GM18867 (cell line): ENCODE results near the gene NBPF20.
"Not testable (repeated sequence)": the region's sequence is repeated elsewhere in the genome, so short reads cannot be mapped to it uniquely, and the experiment has no call there.

Experiments
- ATAC-seq: cut with Tn5 transposase; IDR thresholded peaks from one replicate; pipeline ENCODE4 v1.9.1; 2021; ENCODE audit warnings: mild to moderate bottlenecking, moderate library complexity; ENCODE audit not compliant: unreplicated experiment

The NBPF20 gene, protein sequence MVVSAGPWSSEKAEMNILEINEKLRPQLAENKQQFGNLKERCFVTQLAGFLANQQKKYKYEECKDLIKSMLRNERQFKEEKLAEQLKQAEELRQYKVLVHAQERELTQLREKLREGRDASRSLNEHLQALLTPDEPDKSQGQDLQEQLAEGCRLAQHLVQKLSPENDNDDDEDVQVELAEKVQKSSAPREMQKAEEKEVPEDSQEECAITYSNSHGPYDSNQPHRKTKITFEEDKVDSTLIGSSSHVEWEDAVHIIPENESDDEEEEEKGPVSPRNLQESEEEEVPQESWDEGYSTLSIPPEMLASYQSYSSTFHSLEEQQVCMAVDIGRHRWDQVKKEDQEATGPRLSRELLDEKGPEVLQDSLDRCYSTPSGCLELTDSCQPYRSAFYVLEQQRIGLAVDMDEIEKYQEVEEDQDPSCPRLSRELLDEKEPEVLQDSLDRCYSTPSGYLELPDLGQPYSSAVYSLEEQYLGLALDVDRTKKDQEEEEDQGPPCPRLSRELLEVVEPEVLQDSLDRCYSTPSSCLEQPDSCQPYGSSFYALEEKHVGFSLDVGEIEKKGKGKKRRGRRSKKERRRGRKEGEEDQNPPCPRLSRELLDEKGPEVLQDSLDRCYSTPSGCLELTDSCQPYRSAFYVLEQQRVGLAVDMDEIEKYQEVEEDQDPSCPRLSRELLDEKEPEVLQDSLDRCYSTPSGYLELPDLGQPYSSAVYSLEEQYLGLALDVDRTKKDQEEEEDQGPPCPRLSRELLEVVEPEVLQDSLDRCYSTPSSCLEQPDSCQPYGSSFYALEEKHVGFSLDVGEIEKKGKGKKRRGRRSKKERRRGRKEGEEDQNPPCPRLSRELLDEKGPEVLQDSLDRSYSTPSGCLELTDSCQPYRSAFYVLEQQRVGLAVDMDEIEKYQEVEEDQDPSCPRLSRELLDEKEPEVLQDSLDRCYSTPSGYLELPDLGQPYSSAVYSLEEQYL (N-terminal part only)

GRCh38 chr1:145425436-145426029 is at the start of gene NBPF20:
Gene NBPF20, minus strand, starts transcription at chr1:145425603. Its CDS starts 20,331 bp downstream, at chr1:145405272.
- peak; percentile 98 for ATAC-seq

DNA sequence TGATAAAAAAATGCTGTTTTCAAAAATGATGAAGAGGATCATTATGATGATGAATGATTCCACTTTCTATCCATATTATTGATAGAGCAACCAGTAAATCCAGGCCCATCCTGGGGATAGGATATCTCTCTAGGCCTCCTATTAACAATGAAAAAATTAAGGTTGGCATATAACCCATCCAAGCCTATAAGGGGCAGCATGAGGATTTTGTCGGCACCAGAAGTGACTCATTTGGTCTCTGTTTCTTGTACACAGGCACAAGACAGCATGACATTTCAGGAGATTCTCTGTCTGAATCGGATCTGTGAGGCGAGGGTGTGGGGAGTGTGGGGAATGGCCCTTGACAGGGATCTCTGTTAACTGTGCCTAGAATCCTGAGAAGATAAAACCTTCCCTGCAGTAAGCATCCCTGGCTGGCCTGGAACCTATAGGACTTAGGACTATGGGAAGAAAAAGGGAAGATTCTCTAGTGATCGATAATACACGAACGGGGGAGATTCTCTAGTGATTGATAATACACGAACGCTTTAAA is 49.5 kb upstream of the NBPF20 start:
- ATAC-seq: not testable (repeated sequence)

DNA sequence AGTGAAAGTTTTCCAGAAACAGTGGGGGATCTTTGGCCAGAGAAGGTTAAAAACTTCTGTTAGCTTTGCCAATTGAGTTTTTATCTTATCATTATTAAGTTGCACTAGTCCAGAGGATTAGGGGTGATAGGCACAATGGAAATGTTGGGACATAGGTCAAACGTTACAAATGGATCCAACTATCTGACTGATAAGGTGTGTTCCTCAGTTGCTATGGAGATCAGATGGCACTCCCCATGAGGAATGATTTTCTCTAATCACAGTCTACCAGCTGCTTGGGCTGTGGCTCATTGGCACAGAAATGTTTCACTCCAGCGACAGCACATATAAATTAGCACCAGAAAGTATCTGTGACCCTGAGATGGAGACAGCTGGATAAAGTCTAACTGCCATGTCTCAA is 47.3 kb upstream of the NBPF20 start:
- not testable (repeated sequence) for ATAC-seq

DNA sequence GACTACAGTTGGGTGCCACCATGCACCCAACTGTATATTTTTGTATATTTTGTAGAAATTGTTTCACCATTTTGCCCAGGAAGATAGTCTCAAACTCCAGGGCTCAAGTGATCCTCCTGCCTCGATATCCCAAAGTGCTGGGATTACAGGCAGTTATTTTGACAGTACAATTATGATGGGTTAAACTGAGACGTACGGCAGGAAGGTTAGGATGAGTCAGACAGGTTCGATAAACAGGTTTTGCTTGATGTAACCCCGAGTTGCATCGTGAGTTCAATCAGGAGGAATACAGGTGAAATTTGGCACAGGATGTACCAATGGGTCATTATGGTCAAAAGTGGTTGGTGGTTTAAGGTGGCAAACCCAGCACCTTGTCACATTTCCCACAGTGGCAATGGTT is 46.0 kb upstream of the NBPF20 start:
- ATAC-seq: not testable (repeated sequence)

GRCh38 chr1:145465405-145466144 is 40.2 kb upstream of the NBPF20 start:
- peak; percentile 85 for ATAC-seq

- peak; percentile 18 for ATAC-seq
These were observed 39.4 kb upstream of the NBPF20 start for GRCh38 chr1:145464708-145465336.

GRCh38 chr1:145464017-145464416 is 38.6 kb upstream of the NBPF20 start:
- not testable (repeated sequence) for ATAC-seq

DNA sequence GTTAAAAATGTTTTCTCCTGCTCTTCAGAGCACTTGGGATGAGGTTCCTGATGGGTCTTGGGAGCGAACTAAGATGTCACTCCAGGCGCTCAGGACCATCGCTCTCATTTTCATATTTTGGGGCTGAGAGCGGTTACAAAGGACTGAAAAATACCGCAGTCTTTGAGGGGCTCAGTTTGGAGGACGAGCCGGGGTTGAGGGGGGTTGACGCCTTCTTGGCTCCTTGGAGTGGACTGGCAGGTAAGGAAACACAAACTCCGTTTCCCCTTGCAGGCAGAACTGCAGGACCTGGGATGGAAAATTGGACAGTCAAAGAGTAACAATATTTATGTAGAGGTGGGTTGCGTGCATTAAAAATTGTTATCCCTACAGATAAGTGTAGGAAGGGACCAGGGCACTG is 35.3 kb upstream of the NBPF20 start:
- ATAC-seq: not testable (repeated sequence)

DNA sequence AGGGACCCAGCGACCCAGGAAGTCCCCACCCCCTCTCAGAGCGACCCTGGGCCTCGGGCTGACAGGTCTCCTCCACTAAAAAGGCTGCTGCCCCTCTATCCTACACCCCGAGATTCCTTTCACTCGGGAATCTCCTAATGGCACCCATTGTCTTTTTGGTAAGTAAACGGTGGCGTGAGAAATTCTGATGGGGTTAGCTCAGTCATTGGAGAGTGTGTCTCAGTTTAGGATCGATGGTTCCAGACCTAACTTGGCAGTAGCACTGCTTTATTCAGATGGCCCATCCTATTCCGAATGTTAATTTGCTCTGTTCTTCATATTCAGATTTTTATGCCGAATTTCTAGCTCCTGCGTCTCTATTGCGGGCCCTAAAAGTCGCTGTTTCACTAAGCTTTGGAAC is 34.6 kb upstream of the NBPF20 start:
- ATAC-seq: not testable (repeated sequence)

GRCh38 chr1:145459591-145459990 is 34.2 kb upstream of the NBPF20 start:
- ATAC-seq: not testable (repeated sequence)

DNA sequence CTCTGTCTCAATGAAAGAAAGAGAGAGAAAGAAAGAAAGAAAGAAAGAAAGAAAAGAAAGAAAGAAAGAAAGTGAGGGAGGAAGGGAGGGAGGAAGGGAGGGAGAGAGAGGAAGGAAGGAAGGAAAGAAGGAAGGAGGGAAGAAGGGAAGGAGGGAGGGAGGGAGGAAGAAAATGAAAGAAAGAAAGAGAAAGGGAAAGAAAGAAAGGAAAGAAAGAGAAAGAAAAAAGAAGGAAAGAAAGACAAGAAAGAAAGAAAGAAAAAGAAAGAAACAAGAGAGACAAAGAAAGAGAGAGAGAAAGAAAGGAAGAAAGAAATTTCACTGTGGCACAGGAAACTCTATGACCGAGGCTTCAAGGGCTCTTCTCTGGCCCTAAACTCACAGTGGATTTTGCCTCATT is 33.7 kb upstream of the NBPF20 start:
- not testable (repeated sequence) for ATAC-seq

GRCh38 chr1:145454824-145455177 is 29.4 kb upstream of the NBPF20 start:
- not testable (repeated sequence) for ATAC-seq

DNA sequence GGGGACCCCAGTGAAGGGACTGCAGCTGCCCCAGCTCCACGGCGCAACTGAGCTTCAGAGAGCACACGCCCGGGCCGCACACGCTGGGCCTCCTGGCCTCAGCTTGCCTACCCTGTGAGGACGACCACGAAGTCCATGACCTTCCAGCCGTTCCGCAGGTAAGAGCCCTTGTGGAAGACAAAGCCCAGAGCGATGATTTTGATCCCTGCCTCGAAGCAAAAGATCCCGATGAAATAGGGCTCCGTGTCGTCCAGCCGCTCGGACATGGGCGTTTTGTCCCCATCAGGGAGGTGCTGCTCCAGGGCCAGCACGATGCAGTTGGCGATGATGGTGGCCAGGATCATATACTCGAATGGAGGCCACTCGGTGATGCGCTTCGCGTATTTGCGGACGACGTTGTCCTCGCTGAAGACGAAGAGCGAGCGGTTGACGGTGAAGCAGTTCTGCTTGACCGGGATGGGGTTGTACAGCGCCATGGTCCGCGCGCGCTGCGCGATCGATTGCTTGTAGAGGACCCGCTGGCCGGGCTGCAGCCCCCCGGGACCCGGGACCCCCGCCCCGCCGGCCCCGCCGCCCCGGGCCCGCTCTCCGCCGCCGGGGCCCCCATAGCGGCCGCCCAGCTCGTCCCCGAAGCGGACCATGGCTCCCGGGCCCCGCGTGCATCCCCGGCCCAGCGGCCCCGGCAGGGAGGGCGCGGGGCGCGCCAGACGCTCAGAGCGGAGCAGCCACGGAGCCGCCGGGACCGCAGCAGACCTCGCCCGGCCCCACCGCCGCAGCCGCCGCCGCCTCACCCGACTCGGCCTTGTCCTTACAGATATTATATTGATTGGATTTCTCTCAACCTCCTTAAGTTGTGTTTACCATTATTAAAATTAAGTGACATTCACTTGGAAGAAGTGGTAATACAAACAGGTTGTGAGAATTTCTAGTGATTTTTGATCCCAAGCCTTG is 28.7 kb upstream of the NBPF20 start:
- not testable (repeated sequence) for ATAC-seq

GRCh38 chr1:145452506-145452905 is 27.1 kb upstream of the NBPF20 start:
- not testable (repeated sequence) for ATAC-seq

DNA sequence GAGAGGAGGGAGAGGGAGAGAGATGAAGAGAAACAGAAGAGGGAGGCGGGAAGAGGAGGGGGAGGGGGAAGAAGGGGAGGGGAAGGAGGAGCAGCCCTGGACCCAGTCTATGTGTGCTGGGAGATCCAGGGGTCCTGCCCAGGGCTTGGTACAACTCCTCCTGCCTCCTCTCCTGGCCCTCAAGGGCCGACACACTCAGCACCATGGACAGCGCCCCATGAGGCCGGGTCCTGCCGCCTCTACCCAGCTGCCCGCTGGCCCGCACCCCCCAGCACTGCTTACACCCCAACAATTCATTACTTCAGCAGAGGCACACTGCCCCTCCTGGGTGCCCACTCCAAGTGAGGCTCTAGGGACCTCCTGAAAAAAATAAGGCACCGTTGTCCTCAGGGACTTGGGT is 26.5 kb upstream of the NBPF20 start:
- ATAC-seq: not testable (repeated sequence)

- ATAC-seq: not testable (repeated sequence)
These were observed 19.8 kb upstream of the NBPF20 start for GRCh38 chr1:145445219-145445618.

DNA sequence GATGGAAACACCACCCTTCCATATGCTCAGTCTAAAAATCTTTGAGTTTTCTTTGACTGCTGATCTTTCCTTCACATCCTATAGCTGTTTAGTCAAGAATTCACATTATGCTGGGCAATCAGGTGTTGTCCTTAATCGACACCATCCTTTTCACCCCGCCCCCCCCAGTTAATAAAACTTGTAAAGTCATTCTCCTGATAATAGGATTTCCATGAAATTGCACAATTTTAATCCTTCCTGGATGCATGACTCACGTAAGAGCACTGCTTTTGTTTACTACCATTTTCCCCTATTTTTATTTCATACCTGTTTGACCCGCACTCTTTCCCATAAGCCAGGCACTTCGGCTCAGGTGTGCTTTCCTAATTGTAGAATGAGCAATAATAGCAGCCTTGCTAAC is 16.9 kb upstream of the NBPF20 start:
- not testable (repeated sequence) for ATAC-seq
